Occipital lobe (tissue), 2 donors: ENCODE data around the gene CENPL. TPM values are rescaled to one million over a fixed set of nuclear protein-coding genes. Genes with fewer than 3 reads are reported as not detected.
"Not testable (repeated sequence)": the region's sequence is repeated elsewhere in the genome, so short reads cannot be mapped to it uniquely, and the experiment has no call there.

Experiments
- DNase-seq: peaks from one replicate; lab custom pipeline; 2025; lab: John Stamatoyannopoulos, UW
- total RNA-seq: library from RNA; depleted of rRNA; stranded (reverse); fragments of >200 nt; gene quantifications from one replicate; pipeline ENCODE4 v1.2.3, GENCODE V29; 2014

The CENPL gene
- total RNA-seq, 1 donor from 2014 or later: 25.6 TPM

GRCh38 chr1:173857363-173857917, 32.8 kb upstream of the CENPL start:
- no peak for DNase-seq

DNA sequence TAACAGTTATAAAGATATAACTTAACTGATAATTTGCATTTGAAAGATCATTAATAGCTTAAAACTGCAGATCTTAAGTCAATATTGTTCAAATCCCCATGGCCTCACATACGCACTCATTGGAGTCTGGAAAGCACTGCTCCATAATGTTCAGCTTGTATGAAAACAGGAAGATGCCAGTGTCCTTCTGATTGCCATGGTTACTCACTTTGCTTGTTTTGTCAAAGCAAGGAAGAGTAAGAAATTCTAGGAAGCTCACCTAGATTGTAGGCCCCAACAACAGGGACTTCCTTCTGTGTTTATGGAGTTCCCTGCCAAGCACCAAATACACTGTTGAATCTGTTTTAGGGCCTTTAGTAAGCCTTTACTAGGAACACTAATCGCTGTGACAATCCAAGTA, 32.2 kb upstream of the CENPL start:
- no peak for DNase-seq

DNA sequence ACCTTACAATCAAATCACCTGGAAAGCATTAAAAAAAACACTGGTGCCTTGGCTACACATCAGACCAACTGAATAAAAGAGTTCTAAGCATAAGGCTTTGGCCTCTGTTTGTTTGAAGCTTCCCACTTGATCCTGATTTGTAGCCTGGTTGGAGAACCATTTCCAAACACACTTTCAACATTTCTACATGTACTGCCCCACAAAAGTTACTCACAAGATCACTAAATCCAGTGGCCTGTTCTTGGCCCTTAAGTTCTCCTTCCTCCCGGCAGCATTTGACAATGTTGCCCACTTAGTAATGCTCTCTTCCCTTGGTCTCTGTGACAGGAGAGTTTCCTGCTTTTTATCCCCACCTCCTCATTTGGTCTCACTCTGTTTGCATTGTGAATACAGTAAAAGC, 31.3 kb upstream of the CENPL start:
- no peak for DNase-seq

- no peak for DNase-seq
Observed at GRCh38 chr1:173853074-173853473, 28.4 kb upstream of the CENPL start.

DNA sequence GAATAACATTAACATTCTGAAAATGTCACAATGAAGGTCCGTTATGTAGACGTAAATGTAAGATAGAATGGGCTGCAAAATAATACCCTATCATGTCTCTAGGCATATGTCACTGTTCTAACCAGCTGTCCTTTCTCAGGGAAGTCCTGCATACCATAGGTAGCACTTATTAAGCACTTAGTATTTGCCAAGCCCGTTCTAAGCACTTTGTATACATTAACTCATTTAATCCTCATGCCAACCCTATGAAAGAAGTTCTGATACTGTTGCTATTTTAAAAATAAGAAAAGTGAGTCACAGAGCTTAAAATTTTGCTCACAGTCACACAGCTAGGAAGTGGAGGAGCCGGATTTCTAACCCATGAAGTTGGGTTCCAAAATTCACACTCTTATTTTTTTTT, 27.4 kb upstream of the CENPL start:
- no peak for DNase-seq

DNA sequence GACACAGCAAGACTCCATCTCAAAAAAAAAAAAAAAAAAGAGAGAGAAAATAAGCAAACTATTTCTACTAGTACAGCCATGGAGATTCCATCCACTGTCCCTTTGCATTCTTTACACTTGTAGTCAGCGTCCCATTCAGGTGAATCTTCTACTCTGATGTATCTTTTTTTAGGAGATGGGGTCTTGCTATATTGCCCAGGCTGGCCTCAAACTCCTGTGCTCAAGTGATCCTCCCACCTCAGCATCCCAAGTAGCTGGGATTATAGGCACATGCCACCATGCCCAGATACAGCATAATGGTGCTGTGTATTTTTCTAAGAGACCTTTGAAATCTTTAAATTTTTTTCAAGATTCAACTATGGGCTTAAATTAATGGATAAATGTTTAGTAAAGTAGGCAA, 8.1 kb upstream of the CENPL start:
- DNase-seq: no peak

DNA sequence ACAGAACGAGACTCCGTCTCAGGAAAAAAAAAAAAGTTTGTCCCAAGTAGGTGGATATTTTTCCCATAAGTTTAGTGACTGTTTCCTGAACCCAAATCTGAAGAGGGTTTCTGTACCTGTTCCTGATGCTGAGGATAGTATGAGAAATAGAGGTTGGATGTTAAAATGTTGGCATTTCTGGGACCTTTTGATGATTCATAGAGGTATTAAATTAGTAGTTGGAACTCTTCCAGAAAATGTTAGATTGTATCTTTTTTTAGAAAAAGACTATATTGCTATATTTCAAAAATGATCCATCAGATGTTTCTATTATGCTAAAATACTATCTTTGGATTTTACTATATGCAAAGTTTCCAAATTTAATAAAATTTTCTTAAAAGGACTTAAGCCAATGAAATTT, 2.9 kb upstream of the CENPL start:
- no peak for DNase-seq

DNA sequence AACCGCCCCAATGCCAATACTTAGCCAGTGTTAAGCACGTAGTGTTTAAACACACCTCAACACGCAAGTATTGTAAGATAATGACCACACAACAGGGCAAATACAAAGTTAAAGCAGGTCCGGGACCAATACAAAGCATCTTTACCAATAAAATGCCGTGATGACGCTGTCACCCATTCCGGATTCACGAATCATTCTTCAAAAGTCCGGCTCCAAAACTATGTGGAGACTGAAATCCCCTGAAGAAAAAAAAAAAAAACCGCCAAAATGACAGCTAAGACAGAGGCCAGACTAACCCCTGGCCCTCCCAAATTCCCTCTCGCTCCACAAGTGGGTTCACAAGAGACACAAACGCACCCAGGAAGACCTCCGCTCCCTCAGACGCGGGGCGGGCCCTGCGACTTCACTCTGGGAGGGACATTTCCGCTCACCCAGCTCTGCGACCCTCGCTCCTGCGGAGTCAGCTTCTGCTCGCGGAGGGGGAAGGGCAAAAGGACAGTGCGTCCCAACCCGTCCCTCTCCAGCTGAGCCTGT, 835 bp downstream of the CENPL start:
- DNase-seq: no peak

GRCh38 chr1:173821680-173822079, 3.0 kb downstream of the CENPL start:
- DNase-seq: no peak

DNA sequence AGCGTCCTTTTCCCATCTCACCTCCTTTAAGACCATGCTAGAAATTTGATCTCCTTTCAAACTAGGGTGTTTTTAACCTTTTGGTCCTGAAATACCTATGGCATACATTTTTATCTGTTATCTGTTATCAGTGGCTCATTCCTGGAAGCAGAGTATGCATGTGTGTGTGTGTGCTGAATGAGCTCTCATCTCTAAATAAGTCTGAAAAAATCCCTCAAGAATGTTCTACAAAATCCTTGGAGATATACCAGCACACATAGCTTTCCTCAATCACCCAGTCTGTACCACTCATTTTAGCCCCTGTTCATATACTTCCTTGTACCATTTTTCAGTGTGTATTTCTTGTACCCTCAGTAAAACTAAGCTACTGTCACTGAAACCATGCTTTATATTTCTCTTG, 6.2 kb downstream of the CENPL start:
- no peak for DNase-seq

DNA sequence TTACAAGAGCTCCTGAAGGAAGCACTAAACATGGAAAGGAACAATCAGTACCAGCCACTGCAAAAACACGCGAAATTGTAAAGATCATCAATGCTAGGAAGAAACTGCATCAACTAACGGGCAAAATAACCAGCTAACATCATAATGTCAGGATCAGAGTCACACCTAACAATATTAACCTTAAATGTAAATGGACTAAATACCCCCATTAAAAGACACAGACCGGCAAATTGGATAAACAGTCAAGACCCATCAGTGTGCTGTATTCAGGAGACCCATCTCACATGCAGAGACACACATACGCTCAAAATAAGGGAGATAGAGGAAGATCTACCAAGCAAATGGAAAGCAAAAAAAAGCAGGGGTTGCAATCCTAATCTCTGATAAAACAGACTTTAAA, 11.0 kb downstream of the CENPL start:
- DNase-seq: not testable (repeated sequence)

DNA sequence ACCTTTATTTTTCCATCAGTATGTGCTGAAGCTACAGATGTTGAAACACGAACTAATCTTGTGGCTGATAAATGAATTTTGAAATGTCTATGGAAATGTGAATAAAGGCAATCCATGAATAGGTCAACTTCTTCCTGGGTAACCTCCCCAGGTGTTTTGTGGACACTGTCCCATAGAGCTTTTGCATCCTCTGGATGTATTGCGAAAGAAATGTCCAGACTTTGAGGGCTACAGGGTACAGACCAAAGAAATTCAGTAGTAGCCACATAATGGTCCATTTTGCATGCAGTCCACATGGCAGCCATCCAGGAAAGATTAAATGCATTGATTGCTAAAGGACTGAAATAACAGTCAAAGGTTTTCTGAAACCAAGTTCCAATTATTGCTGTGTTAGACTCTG, 21.7 kb downstream of the CENPL start:
- no peak for DNase-seq

GRCh38 chr1:173799995-173800394, 24.7 kb downstream of the CENPL start:
- not testable (repeated sequence) for DNase-seq

DNA sequence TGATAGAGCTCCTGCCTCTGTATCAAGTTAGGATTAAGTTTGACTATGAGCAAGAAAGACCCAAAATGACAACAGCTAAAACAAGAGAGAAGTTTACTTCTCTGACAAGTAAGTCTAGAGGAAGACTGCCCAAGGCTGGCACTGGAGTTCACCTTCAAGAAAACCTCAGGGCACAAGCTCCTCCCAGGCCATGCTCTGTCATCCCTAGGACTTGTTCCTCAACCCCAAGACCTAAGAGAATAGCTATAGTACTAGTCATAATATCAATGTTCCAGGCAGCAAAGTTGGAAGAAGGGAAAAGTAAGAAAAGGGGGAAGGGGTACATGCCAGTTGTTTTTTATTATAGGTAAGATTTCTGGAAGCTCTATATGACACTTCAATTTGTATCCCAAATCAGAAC, 26.6 kb downstream of the CENPL start:
- no peak for DNase-seq

DNA sequence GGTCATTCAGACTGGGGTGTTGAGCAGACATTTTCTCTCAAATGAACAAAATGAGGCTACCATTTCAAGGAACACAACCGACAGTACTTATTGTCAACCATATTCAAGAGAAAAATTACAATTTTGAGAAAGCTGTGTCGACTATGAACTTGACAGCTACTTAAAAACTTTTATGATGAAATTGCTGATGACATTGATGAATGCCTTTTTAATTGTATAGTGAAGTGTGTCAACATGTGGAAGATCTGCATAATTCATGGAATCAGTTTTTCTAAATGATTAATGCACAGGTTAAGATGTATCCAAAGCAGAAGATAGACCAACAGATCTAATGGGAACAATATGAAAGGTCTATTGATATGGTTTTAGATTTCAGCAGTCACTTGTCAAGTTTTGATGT, 34.8 kb downstream of the CENPL start:
- no peak for DNase-seq

DNA sequence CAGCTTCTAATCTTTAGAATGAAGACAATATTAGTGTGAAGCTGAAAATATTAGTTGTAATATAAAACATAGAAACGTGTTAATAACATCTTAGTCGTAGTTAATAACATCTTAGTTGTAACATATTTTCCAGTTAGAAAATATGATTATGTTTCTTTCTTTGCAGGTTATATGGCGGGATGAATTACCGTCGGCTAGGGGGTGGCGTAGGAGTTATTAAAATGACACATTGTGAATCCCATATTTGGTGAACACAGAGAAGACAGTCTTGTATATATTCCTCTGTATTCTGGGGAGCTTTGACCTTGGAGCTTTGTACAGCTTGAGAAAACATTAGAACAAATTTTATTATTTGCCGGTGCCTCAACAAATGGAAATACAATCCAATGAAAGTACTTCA, 39.7 kb downstream of the CENPL start:
- DNase-seq: no peak

GRCh38 chr1:173779936-173780335, 44.7 kb downstream of the CENPL start:
- DNase-seq: no peak

DNA sequence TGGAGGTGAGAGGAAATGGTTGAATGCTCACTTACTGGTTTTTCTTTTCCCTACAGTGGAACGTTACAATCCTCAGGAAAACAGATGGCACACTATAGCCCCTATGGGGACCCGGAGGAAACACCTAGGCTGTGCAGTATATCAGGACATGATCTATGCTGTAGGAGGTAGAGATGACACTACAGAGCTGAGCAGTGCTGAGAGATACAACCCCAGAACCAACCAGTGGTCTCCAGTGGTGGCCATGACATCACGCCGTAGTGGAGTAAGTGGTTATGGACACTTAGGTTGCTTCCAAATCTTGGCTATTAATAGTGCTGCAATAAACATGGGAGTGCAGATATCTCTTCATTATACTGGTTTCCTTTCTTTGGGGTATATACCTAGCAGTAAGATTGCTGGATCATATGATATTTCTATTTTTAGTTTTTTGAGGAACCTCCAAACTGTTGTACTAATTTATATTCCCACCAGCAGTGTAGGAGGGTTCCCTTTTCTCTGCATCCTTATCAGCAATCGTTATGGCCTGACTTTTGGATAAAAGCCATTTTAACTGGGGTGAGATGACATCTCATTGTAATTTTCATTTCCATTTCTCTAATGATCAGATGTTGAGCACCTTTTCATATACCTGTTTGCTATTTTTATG, 49.0 kb downstream of the CENPL start:
- no peak for DNase-seq

DNA sequence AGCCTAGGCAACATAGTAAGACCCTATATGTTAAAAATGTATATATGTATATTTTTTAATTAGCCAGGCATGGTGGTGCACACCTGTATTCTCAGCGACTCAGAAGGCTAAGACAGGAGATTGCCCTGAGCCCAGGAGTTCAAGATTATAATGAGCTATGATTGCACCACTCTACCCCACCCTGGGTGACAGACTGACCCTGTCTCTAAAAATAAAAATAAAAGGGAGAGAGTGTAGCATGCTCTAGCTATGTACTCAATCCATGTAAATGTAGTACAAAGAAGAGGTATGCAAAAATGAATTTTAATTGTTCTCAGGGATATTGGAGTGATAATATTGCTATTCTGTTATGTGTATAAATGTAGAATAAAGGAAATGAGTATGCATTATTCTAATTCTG, 53.1 kb downstream of the CENPL start:
- no peak for DNase-seq

DNA sequence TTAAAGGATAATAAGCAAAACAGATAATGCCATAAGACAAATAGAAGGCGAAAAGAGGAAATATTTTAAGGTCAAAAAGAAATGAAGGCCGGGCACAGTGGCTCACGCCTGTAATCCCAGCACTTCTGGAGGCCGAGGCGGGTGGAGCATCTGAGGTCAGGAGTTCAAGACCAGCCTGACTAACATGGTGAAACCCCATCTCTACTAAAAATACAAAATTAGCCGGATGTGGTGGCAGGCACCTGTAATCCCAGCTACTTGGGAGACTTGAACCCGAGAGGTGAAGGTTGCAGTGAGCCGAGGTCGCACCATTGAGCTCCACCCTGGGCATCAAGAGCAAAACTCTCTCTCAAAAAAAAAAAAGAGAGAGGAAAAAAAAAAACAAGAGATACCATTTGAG, 54.4 kb downstream of the CENPL start:
- not testable (repeated sequence) for DNase-seq

- DNase-seq: no peak
Observed at GRCh38 chr1:173768827-173769226, 55.9 kb downstream of the CENPL start.

DNA sequence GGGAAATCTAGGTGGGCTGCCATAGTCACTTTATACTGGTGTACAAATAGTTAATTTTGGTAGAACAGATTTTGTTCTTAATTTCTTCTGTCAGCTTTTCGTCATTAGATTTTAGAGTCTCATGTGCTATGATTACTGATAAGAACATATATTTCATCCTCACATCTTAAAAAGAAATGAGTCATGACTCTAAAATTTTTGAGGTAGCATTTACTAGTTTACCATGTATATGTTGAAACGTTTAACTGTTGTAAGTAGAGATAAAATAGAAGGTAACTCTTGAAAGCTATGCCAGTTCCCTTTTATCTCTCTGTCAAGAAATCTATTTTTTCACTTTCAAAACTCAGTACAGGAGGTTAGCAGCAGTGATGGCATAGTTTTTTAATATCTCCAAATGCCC, 56.5 kb downstream of the CENPL start:
- no peak for DNase-seq

GRCh38 chr1:173764331-173764730, 60.4 kb downstream of the CENPL start:
- not testable (repeated sequence) for DNase-seq

DNA sequence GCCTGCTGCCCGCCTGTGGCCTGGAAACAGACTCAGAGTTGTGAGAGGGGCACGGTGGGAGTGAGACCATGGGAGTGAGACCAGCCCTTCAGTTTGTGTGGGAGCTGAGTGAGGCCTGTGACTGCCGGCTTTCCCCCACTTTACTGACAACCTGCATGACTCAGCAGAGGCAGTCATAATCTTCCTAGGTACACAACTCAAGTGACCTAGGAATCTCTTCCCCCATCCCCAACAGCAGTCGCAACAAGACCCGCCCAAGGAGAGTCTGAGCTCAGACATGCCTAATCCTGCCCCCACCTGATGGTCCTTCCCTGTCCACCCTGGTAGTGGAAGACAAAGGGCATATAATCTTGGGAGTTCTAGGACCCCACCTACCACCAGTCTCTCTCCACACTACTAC, 65.7 kb downstream of the CENPL start:
- no peak for DNase-seq
